Measurements from ENCODE around the gene NDUFS6.

GRCh38 chr5:1759378-1759970 lies 41.7 kb upstream of the NDUFS6 start:
- TF ChIP-seq POLR2A (IDR thresholded peaks at IDR 0.05; ENCODE audit: low read depth, low read length) = no peak
- no peak for TF ChIP-seq TAF1 (IDR thresholded peaks at IDR 0.05; ENCODE audit: borderline replicate concordance, low read depth, low read length)
